Stomach (tissue), 9 donors: ENCODE data around the gene TFAP2C. TPM values are rescaled to one million over a fixed set of nuclear protein-coding genes. Genes with fewer than 3 reads are reported as not detected.

Experiments
- DNase-seq, 2 donors: peaks; one replicate each; pipeline versions ENCODE4 v3.0.0 to v3.0.0-alpha.2; 2013 to 2019
- H3K27ac ChIP-seq, 5 donors: fragments of 200-600 bp in 4 of 5; sonication (generic) in 4 of 5; one replicate each; pipeline ENCODE4 v1.5.1; 2013 to 2019; ENCODE audit warnings: mild to moderate bottlenecking in 1 of 5, moderate library complexity in 1 of 5
- H3K27me3 ChIP-seq, 3 donors: fragments of 200-600 bp; sonication (generic); one replicate each; pipeline ENCODE4 v1.5.1; 2017 to 2019; ENCODE audit warnings: mixed run types in 1 of 3
- H3K36me3 ChIP-seq, 4 donors: fragments of 200-600 bp; sonication (generic); 1 replicate in 3 of 4; 2 replicates in 1 of 4; pipeline ENCODE4 v1.5.1; 2016 to 2019
- H3K4me1 ChIP-seq, 4 donors: fragments of 200-600 bp; sonication (generic); one replicate each; pipeline ENCODE4 v1.5.1; 2016 to 2019
- H3K4me3 ChIP-seq, 4 donors: fragments of 200-600 bp; sonication (generic) in 3 of 4; one replicate each; pipeline ENCODE4 v1.5.1; 2016 to 2019; ENCODE audit warnings: mild to moderate bottlenecking in 1 of 4
- H3K9me3 ChIP-seq, 4 donors: fragments of 200-600 bp; sonication (generic); one replicate each; pipeline ENCODE4 v1.5.1; 2016 to 2019
- EP300 ChIP-seq: sonication (generic); formaldehyde crosslinking; IDR thresholded peaks from one replicate; pipeline ENCODE4 v1.6.1; 2017; ENCODE audit warnings: antibody characterized with exemption
- POLR2A ChIP-seq, 4 donors: fragments of 450-650 bp; IDR thresholded peaks; one replicate each; pipeline ENCODE4 v1.6.1; 2016; ENCODE audit warnings: antibody characterized with exemption in 4 of 4, control low read depth in 2 of 4, mild to moderate bottlenecking in 1 of 4, moderate library complexity in 1 of 4
- POLR2AphosphoS5 ChIP-seq, 3 donors: sonication (generic); formaldehyde crosslinking; IDR thresholded peaks; one replicate each; pipeline ENCODE4 v1.6.1; 2016; ENCODE audit warnings: antibody characterized with exemption in 3 of 3
- WGBS, 5 donors: extraction: QIAGEN DNeasy Blood & Tissue Kit in 3 of 5; methylation state at CpG; one replicate each; pipeline versions ENCODE4 v1.1.5 to v1.1.7; 2013 to 2018; 5-methylcytosine and 5-hydroxymethylcytosine counted together
- intact Hi-C: fragments of 100-400 bp; cut with DNase I; formaldehyde crosslinking; loops from one replicate; pipeline ENCODE4 v1.15.1; 2023; ENCODE audit warnings: low total_unique reads
- polyA plus RNA-seq, 3 donors: library from polyadenylated mRNA; stranded (reverse); fragments of 200-250 nt; gene quantifications; one replicate each; pipeline ENCODE4 v1.2.3, GENCODE V29; 2013
- total RNA-seq, 5 donors: library from RNA; depleted of rRNA; stranded (reverse); fragments of >200 nt; gene quantifications; one replicate each; pipeline versions ENCODE4 v1.1.0 to v1.2.3, GENCODE V29; 2014 to 2016
- TF ChIP-seq, protein P1 (sequence below), 7 experiments: fragments of 450-650 bp in 4 of 7; fragments of 200-600 bp in 3 of 7; sonication (generic) in 3 of 7; IDR thresholded peaks; one replicate each; pipeline ENCODE4 v1.5.1; 2016 to 2019; ENCODE audit warnings: antibody characterized with exemption in 7 of 7, control low read depth in 2 of 7, mild to moderate bottlenecking in 1 of 7
- donor health status: healthy with polysubstance abuse.
- donor health status: Bipolar disorder and iron deficiency.
- donor health status: healthy.

The TFAP2C gene
- total and polyA plus RNA-seq, 8 donors: 0.12 to 10.9 (median 0.89) TPM; not detected in 3

DNA sequence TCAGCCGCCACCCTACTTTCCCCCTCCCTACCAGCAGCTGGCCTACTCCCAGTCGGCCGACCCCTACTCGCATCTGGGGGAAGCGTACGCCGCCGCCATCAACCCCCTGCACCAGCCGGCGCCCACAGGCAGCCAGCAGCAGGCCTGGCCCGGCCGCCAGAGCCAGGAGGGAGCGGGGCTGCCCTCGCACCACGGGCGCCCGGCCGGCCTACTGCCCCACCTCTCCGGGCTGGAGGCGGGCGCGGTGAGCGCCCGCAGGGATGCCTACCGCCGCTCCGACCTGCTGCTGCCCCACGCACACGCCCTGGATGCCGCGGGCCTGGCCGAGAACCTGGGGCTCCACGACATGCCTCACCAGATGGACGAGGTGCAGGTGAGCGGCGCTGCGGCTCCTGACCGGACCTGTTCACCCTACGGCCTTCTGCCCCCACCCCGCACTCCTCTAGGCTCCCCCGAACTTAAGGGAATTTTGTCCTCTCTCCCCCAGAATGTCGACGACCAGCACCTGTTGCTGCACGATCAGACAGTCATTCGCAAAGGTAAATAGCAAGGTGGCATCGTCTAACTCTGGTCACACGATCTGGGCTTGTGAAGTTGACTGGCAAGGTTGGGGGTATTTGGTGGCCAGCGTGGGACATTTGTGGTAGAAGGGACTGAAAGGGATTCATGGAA is 2.3 kb downstream of the TFAP2C start:
- WGBS, 5 donors: 22 to 65% (median 31%) methylated on average over 16 to 48 of the region's 48 CpGs
- H3K36me3 ChIP-seq: no peaks in the 10 kb centered on the region
- H3K27ac ChIP-seq: no peak overlapping the region
- peaks cover 24 to 52% (median 50%) of the 10 kb centered on the region in 4 donors for H3K4me1 ChIP-seq
- H3K27me3 ChIP-seq: peaks cover 37 to 100% (median 78%) of the 10 kb centered on the region in 3 donors
- no peak for DNase-seq
- no peak for TF ChIP-seq POLR2A (IDR thresholded peaks at IDR 0.05)
- TF ChIP-seq POLR2AphosphoS5 (IDR thresholded peaks at IDR 0.05): no peak
- TF ChIP-seq EP300: no peak
- TF ChIP-seq, protein P1, sequence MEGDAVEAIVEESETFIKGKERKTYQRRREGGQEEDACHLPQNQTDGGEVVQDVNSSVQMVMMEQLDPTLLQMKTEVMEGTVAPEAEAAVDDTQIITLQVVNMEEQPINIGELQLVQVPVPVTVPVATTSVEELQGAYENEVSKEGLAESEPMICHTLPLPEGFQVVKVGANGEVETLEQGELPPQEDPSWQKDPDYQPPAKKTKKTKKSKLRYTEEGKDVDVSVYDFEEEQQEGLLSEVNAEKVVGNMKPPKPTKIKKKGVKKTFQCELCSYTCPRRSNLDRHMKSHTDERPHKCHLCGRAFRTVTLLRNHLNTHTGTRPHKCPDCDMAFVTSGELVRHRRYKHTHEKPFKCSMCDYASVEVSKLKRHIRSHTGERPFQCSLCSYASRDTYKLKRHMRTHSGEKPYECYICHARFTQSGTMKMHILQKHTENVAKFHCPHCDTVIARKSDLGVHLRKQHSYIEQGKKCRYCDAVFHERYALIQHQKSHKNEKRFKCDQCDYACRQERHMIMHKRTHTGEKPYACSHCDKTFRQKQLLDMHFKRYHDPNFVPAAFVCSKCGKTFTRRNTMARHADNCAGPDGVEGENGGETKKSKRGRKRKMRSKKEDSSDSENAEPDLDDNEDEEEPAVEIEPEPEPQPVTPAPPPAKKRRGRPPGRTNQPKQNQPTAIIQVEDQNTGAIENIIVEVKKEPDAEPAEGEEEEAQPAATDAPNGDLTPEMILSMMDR (IDR thresholded peaks at IDR 0.05): no peak
- H3K9me3 ChIP-seq: no peaks in the 10 kb centered on the region
- intact Hi-C loops: no loop called here
- H3K4me3 ChIP-seq: no peak overlapping the region

DNA sequence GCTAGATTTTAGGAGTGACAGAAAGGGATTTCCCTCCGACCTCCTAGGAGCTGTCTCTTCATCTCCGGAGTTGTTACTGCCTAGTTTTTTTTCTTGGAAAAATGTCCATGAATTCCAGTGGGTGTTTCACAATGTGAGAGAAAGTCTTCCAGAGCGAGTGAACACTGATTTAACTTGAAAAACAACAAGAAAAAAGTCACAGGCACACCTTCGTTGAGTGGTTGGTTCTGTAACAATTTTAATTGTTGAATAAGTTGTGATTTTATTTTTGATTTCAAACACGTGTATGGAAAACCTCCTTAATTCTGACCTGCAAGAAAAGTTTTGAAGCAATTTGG is 2.9 kb downstream of the TFAP2C start:
- TF ChIP-seq, protein P1 (IDR thresholded peaks at IDR 0.05): no peak
- TF ChIP-seq POLR2A (IDR thresholded peaks at IDR 0.05): no peak
- no peak for TF ChIP-seq POLR2AphosphoS5 (IDR thresholded peaks at IDR 0.05)
- no peak for TF ChIP-seq EP300
- no peaks in the 10 kb centered on the region for H3K9me3 ChIP-seq
- peaks cover 24 to 47% (median 46%) of the 10 kb centered on the region in 4 donors for H3K4me1 ChIP-seq
- H3K36me3 ChIP-seq: no peaks in the 10 kb centered on the region
- intact Hi-C loops: no loop called here
- H3K27ac ChIP-seq: no peak overlapping the region
- no peak for DNase-seq
- H3K27me3 ChIP-seq: peaks cover 32 to 100% (median 73%) of the 10 kb centered on the region in 3 donors
- WGBS, 5 donors: 45 to 66% (median 56%) methylated on average over 5 of the region's 5 CpGs
- H3K4me3 ChIP-seq: no peak overlapping the region

DNA sequence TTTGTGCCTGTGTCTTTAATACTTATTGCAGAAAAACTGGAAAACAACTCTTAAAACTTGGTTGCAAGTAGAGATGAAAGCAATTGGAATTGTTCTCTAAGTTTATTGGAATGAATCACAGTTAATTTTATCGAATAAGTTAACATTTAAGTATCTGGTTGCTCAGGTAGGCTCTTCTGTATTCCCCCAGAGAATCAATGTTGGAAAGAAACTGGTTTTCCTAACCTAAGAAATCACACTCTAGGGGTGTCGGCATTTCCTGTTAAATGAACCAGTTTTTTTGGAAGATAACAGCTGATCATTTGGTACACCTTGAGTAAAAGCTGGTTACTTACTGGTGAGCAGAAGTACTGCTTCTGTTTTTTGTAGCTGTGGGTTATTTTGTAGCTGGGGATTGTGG is 5.2 kb downstream of the TFAP2C start:
- Histone ChIP-seq H3K36me3 (no peaks in the 10 kb centered on the region), H3K4me3 (no peak overlapping the region), H3K9me3 (no peaks in the 10 kb centered on the region), H3K27me3 (peaks cover 19 to 98% (median 50%) of the 10 kb centered on the region in 3 donors), H3K4me1 (peaks cover 11 to 23% (median 22%) of the 10 kb centered on the region in 4 donors), H3K27ac (no peak overlapping the region)
- intact Hi-C loops: no loop called here
- no peak for DNase-seq
- WGBS, 5 donors: 74 to 78% (median 76%) methylated on average over 2 of the region's 2 CpGs
- TF ChIP-seq POLR2AphosphoS5 (IDR thresholded peaks at IDR 0.05): no peak
- no peak for TF ChIP-seq EP300
- no peak for TF ChIP-seq POLR2A (IDR thresholded peaks at IDR 0.05)
- TF ChIP-seq, protein P1 (IDR thresholded peaks at IDR 0.05): no peak

DNA sequence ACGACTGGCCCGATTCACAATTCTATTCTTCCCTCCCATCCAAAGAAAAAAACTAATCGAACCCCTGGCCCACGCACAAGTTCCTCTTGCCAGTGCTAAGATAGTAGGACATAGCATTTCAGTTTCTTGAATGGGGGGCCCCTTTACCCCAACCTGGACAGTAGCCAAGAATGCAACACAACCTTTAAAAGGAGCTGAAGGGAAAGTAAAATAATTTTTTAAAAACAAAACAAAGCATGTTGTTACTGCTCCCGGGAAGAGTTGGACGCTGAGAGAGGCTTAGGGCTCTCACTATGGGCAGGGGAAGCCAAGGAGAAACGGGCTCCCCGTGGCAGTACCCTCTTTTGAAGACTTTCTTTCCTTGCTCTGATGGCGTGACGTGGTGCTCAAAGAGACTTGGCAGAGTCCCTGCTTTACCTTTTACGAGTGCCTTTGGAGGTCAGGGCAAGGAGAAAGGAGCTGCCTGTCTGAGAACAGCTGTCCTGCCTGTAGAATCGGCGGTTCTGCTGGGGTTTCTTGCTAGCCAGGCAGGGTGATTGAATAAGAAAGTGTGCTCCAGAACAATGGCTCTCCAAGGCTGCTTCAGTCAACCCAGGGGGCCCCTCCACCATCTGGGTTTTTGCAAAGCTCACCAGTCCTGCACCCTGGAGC is 5.8 kb downstream of the TFAP2C start:
- WGBS, 5 donors: 51 to 65% (median 58%) methylated on average over 13 of the region's 13 CpGs
- Histone ChIP-seq H3K27ac (no peak overlapping the region), H3K36me3 (no peaks in the 10 kb centered on the region), H3K27me3 (peaks cover 20 to 98% (median 44%) of the 10 kb centered on the region in 3 donors), H3K4me1 (peaks cover 6 to 18% (median 17%) of the 10 kb centered on the region in 4 donors), H3K9me3 (no peaks in the 10 kb centered on the region), H3K4me3 (no peak overlapping the region)
- intact Hi-C loops: no loop called here
- DNase-seq: no peak
- TF ChIP-seq POLR2A (IDR thresholded peaks at IDR 0.05): no peak
- TF ChIP-seq, protein P1 (IDR thresholded peaks at IDR 0.05): no peak
- no peak for TF ChIP-seq POLR2AphosphoS5 (IDR thresholded peaks at IDR 0.05)
- no peak for TF ChIP-seq EP300
